OCI-LY7 (cell line): ENCODE data around the gene CCR5.

Experiments
- CTCF ChIP-seq: fragments of 200-600 bp; sonication (generic); conservative IDR thresholded peaks from 2 replicates; pipeline ENCODE4 v1.5.1; 2014; ENCODE audit warnings: mild to moderate bottlenecking, antibody characterized with exemption, low read length, moderate library complexity, mixed read lengths
- EZH2phosphoT487 ChIP-seq: fragments of 200-600 bp; sonication (generic); IDR thresholded peaks from 2 replicates; pipeline ENCODE4 v1.6.1; 2018; ENCODE audit warnings: low read depth, borderline replicate concordance, mild to moderate bottlenecking, mixed run types, antibody characterized with exemption, low read length, moderate library complexity, mixed read lengths

GRCh38 chr3:46325645-46326300 is 45.0 kb upstream of the CCR5 start:
- no peak for TF ChIP-seq CTCF
- no peak for TF ChIP-seq EZH2phosphoT487
